ENCODE measurements around the gene RIMKLB. TPM values are rescaled to one million over a fixed set of nuclear protein-coding genes. Genes with fewer than 3 reads are reported as not detected.

The RIMKLB gene
- total RNA-seq, 1 experiment from 2014 or later: 0.39 TPM

DNA sequence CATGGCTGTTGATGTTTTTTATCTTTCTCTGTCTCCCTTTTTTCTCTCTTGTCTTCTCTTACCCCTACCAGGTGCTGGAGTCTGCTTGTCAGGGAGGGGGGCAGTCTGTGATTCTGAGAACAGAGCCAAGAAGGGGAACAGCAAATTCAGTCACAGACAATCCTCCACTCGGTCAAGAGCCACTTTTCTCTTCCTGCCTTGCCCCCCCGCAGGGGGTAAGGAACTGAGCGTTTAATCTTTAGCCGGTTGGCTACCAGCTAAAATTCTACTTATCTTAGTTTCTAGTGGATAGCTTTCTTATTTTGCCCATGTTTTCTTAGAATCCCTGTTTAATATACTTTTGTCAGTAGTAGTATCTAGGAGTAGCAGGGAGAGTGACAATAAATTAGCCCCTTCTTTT is 1.9 kb downstream of the RIMKLB start:
- H3K27me3 ChIP-seq (ENCODE audit: insufficient read depth, low read length): peaks cover 14% of the 10 kb centered on the region
- no peak overlapping the region for H2AFZ ChIP-seq (ENCODE audit: low read depth, low read length, poor library complexity, severe bottlenecking)
- no peak overlapping the region for H3K27ac ChIP-seq (ENCODE audit: low read depth, low read length)
- no peaks in the 10 kb centered on the region for H3K4me1 ChIP-seq (ENCODE audit: control insufficient read depth in 1 of 2, insufficient read depth in 2 of 2, low read length in 2 of 2)
- DNase-seq (ENCODE audit: low read depth, low spot score): no peak
- RAD21 ChIA-PET (ENCODE audit: low non-redundant PET in 1 of 2, low total read pairs in 2 of 2, uncharacterized antibody in 2 of 2, unreplicated experiment in 2 of 2): no interaction called here
- no peaks in the 10 kb centered on the region for H3K9me3 ChIP-seq (ENCODE audit: control insufficient read depth in 1 of 2, insufficient read depth in 1 of 2, low read depth in 1 of 2, low read length in 2 of 2)
- no peak for TF ChIP-seq RAD21 (IDR thresholded peaks at IDR 0.05; ENCODE audit: low read depth)
- TF ChIP-seq, protein P1, sequence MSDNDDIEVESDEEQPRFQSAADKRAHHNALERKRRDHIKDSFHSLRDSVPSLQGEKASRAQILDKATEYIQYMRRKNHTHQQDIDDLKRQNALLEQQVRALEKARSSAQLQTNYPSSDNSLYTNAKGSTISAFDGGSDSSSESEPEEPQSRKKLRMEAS (IDR thresholded peaks at IDR 0.05): no peak
- TF ChIP-seq SIN3A (IDR thresholded peaks at IDR 0.05; ENCODE audit: low read depth): no peak
- TF ChIP-seq TCF7L2 (IDR thresholded peaks at IDR 0.05; ENCODE audit: borderline replicate concordance, extremely low read depth, insufficient read depth, insufficient read length): no peak
- TF ChIP-seq, protein P2, sequence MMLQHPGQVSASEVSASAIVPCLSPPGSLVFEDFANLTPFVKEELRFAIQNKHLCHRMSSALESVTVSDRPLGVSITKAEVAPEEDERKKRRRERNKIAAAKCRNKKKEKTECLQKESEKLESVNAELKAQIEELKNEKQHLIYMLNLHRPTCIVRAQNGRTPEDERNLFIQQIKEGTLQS (IDR thresholded peaks at IDR 0.05): no peak
- no peak for TF ChIP-seq EZH2 (IDR thresholded peaks at IDR 0.05)
- no peak for TF ChIP-seq ZNF274 (IDR thresholded peaks at IDR 0.05; ENCODE audit: low read depth, low read length)
- no peak overlapping the region for H3K9ac ChIP-seq (ENCODE audit: low read length)
- CTCF ChIA-PET: no interaction called here
- H4K20me1 ChIP-seq (ENCODE audit: insufficient read depth): no peaks in the 10 kb centered on the region
- BruUV-seq (replicated peaks): no TSS peak
- H3K4me3 ChIP-seq (replicated peaks in 1 of 2; ENCODE audit: low read depth in 1 of 2, low read length in 2 of 2): no peak overlapping the region
- intact Hi-C loops (cut with micrococcal nuclease): no loop called here
- POLR2A ChIA-PET: no interaction called here
- no peak overlapping the region for H3K4me2 ChIP-seq (ENCODE audit: low read length)
- no peaks in the 10 kb centered on the region for H3K9me2 ChIP-seq (ENCODE audit: insufficient read depth)
- no peaks in the 10 kb centered on the region for H3K36me3 ChIP-seq (ENCODE audit: control insufficient read depth in 1 of 2, insufficient read depth in 2 of 2, low read length in 2 of 2)
- H3K79me2 ChIP-seq (ENCODE audit: insufficient read depth, low read length): no peaks in the 10 kb centered on the region
- no peak for ATAC-seq

DNA sequence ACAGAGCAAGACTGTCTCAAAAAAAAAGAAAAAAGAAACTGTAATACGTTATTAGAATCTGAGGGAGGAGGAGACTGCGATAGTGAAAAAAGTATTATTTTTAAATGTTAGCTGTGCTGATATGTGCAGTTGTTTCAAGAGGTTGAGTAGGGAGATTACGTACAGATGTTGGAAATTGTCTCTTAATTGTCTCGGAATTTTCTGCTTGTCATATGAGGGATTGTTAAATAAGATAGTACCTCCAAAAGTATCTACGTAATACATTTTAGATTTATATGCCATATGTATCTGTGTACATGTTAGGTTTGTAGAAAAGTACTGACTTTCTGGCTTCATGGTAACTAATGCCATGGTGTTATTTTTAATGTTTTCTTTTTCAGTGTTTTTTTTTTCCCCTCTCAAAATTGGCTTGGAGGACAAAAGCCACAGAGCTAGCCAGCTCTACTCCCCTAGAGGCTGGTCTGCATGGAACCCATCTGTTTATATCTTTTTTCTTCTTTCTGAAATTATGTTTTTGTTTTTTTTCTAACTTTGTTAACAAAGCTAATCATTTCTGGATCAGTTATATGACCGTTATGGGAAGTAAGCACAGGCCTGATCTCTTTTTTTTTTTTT is 3.4 kb downstream of the RIMKLB start:
- CTCF ChIA-PET: interaction anchor here (0.7 to 0.8 kb wide), 2 partner anchors 189 to 349 kb away, joined by 3 read pairs; no protein-coding TSS in a partner anchor
- no peak for TF ChIP-seq CEBPB (IDR thresholded peaks at IDR 0.05; ENCODE audit: low read depth)
- no peak for TF ChIP-seq RAD21 (IDR thresholded peaks at IDR 0.05; ENCODE audit: low read depth)
- TF ChIP-seq, protein P3, sequence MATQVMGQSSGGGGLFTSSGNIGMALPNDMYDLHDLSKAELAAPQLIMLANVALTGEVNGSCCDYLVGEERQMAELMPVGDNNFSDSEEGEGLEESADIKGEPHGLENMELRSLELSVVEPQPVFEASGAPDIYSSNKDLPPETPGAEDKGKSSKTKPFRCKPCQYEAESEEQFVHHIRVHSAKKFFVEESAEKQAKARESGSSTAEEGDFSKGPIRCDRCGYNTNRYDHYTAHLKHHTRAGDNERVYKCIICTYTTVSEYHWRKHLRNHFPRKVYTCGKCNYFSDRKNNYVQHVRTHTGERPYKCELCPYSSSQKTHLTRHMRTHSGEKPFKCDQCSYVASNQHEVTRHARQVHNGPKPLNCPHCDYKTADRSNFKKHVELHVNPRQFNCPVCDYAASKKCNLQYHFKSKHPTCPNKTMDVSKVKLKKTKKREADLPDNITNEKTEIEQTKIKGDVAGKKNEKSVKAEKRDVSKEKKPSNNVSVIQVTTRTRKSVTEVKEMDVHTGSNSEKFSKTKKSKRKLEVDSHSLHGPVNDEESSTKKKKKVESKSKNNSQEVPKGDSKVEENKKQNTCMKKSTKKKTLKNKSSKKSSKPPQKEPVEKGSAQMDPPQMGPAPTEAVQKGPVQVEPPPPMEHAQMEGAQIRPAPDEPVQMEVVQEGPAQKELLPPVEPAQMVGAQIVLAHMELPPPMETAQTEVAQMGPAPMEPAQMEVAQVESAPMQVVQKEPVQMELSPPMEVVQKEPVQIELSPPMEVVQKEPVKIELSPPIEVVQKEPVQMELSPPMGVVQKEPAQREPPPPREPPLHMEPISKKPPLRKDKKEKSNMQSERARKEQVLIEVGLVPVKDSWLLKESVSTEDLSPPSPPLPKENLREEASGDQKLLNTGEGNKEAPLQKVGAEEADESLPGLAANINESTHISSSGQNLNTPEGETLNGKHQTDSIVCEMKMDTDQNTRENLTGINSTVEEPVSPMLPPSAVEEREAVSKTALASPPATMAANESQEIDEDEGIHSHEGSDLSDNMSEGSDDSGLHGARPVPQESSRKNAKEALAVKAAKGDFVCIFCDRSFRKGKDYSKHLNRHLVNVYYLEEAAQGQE (IDR thresholded peaks at IDR 0.05; ENCODE audit: low read depth): no peak
- no peak for TF ChIP-seq ZFX (IDR thresholded peaks at IDR 0.05)
- TF ChIP-seq CBX3 (IDR thresholded peaks at IDR 0.05; ENCODE audit: low read depth): no peak
- no peak for TF ChIP-seq ELF1 (IDR thresholded peaks at IDR 0.05; ENCODE audit: borderline replicate concordance, low read depth)
- TF ChIP-seq YY1 (IDR thresholded peaks at IDR 0.05; ENCODE audit: extremely low read depth, insufficient replicate concordance, low read depth, low read length): no peak
- TF ChIP-seq FOSL1 (IDR thresholded peaks at IDR 0.05; ENCODE audit: low read depth): no peak
- TF ChIP-seq JUND (IDR thresholded peaks at IDR 0.05): no peak
- TF ChIP-seq ZNF274 (IDR thresholded peaks at IDR 0.05; ENCODE audit: low read depth, low read length): no peak
- no peak for TF ChIP-seq SRF (IDR thresholded peaks at IDR 0.05; ENCODE audit: low read depth)
- TF ChIP-seq POLR2AphosphoS5 (IDR thresholded peaks at IDR 0.05; ENCODE audit: low read depth, low read length): no peak
- TF ChIP-seq SIN3A (IDR thresholded peaks at IDR 0.05; ENCODE audit: low read depth): no peak
- TF ChIP-seq EZH2 (IDR thresholded peaks at IDR 0.05): no peak
- TF ChIP-seq TCF7L2 (IDR thresholded peaks at IDR 0.05; ENCODE audit: borderline replicate concordance, extremely low read depth, insufficient read depth, insufficient read length): no peak
- TF ChIP-seq, protein P2 (IDR thresholded peaks at IDR 0.05): no peak

More for the DNA sequence above, 3.4 kb downstream of the RIMKLB start:
- H2AFZ ChIP-seq (ENCODE audit: low read depth, low read length, poor library complexity, severe bottlenecking): no peak overlapping the region
- intact Hi-C loops (cut with micrococcal nuclease): no loop called here
- BruUV-seq (replicated peaks): no TSS peak
- H3K9me2 ChIP-seq (ENCODE audit: insufficient read depth): no peaks in the 10 kb centered on the region
- no peak overlapping the region for H3K27ac ChIP-seq (ENCODE audit: low read depth, low read length)
- H3K27me3 ChIP-seq (ENCODE audit: insufficient read depth, low read length): peaks cover 14% of the 10 kb centered on the region
- H3K36me3 ChIP-seq (ENCODE audit: control insufficient read depth in 1 of 2, insufficient read depth in 2 of 2, low read length in 2 of 2): no peaks in the 10 kb centered on the region
- no peak overlapping the region for H3K4me2 ChIP-seq (ENCODE audit: low read length)
- H3K79me2 ChIP-seq (ENCODE audit: insufficient read depth, low read length): no peaks in the 10 kb centered on the region
- ChIA-PET RAD21 (ENCODE audit: low non-redundant PET in 1 of 2, low total read pairs in 2 of 2, uncharacterized antibody in 2 of 2, unreplicated experiment in 2 of 2) (no interaction called here), POLR2A (interaction anchor here (1.3 kb wide), 1 partner anchor 13 kb away, joined by 4 read pairs; no protein-coding TSS in a partner anchor)
- DNase-seq (ENCODE audit: low read depth, low spot score) (no peak), ATAC-seq (no peak)
- H3K4me1 ChIP-seq (ENCODE audit: control insufficient read depth in 1 of 2, insufficient read depth in 2 of 2, low read length in 2 of 2): no peaks in the 10 kb centered on the region
- no peaks in the 10 kb centered on the region for H3K9me3 ChIP-seq (ENCODE audit: control insufficient read depth in 1 of 2, insufficient read depth in 1 of 2, low read depth in 1 of 2, low read length in 2 of 2)
- H3K9ac ChIP-seq (ENCODE audit: low read length): no peak overlapping the region
- no peak overlapping the region for H3K4me3 ChIP-seq (replicated peaks in 1 of 2; ENCODE audit: low read depth in 1 of 2, low read length in 2 of 2)
- H4K20me1 ChIP-seq (ENCODE audit: insufficient read depth): no peaks in the 10 kb centered on the region

Measured in HCT116 (cell line).